HepG2 (cell line): ENCODE measurements around the gene FGF1. TPM values are rescaled to one million over a fixed set of nuclear protein-coding genes. Genes with fewer than 3 reads are reported as not detected.
A peak's percentile ranks its signal among the peaks of the same experiment; 100 is the strongest.

Experiments
- ARID4A ChIP-seq: sonication (generic); formaldehyde crosslinking; IDR thresholded peaks from 2 replicates; pipeline ENCODE4 v1.5.0; 2020; ENCODE audit warnings: mild to moderate bottlenecking, missing genetic modification reagents, borderline replicate concordance
- ATF2 ChIP-seq: sonication (generic); formaldehyde crosslinking; IDR thresholded peaks from 2 replicates; pipeline ENCODE4 v1.4.0; 2020; ENCODE audit warnings: missing genetic modification reagents
- CSRNP1 ChIP-seq: sonication (generic); formaldehyde crosslinking; IDR thresholded peaks from 2 replicates; pipeline ENCODE4 v1.8.1; 2023; ENCODE audit warnings: mild to moderate bottlenecking, missing genetic modification reagents
- DNMT3B ChIP-seq: conservative IDR thresholded peaks from 2 replicates; pipeline ENCODE4 v1.6.1; 2016; ENCODE audit warnings: missing biosample characterization, control low read depth
- GATAD2A ChIP-seq: IDR thresholded peaks from 2 replicates; pipeline ENCODE4 v1.6.1; 2016
- GTF3A ChIP-seq: sonication (generic); formaldehyde crosslinking; conservative IDR thresholded peaks from 2 replicates; pipeline ENCODE4 v1.4.0; 2020; ENCODE audit warnings: mild to moderate bottlenecking, missing genetic modification reagents
- HDAC1 ChIP-seq: sonication (generic); formaldehyde crosslinking; IDR thresholded peaks from 2 replicates; pipeline ENCODE4 v1.5.1; 2020; ENCODE audit warnings: mild to moderate bottlenecking, missing genetic modification reagents
- ISX ChIP-seq: sonication (generic); formaldehyde crosslinking; conservative IDR thresholded peaks from 2 replicates; pipeline ENCODE4 v1.5.0; 2020; ENCODE audit warnings: missing genetic modification reagents
- PCBP1 ChIP-seq: fragments of 200-400 bp; formaldehyde crosslinking; IDR thresholded peaks from 2 replicates; pipeline ENCODE4 v1.6.1; 2017; ENCODE audit warnings: mild to moderate bottlenecking, low read depth, low read length, borderline replicate concordance
- PRDM10 ChIP-seq: sonication (generic); formaldehyde crosslinking; IDR thresholded peaks from 2 replicates; pipeline ENCODE4 v1.4.0; 2020; ENCODE audit warnings: low read depth, missing genetic modification reagents
- SATB2 ChIP-seq: sonication (generic); formaldehyde crosslinking; IDR thresholded peaks from 2 replicates; pipeline ENCODE4 v1.5.0; 2020; ENCODE audit warnings: missing genetic modification reagents
- ZEB1 ChIP-seq: IDR thresholded peaks from 2 replicates; pipeline ENCODE4 v1.6.1; 2012; ENCODE audit warnings: mild to moderate bottlenecking, low read depth, inconsistent platforms; ENCODE audit not compliant: insufficient replicate concordance
- ZNF205 ChIP-seq: IDR thresholded peaks from 2 replicates; pipeline ENCODE4 v1.6.1; 2018; ENCODE audit warnings: missing biosample characterization, missing genetic modification reagents
- ZNF264 ChIP-seq: sonication (generic); formaldehyde crosslinking; IDR thresholded peaks from 2 replicates; pipeline ENCODE4 v1.4.0; 2020; ENCODE audit warnings: missing genetic modification reagents
- ZNF644 ChIP-seq: IDR thresholded peaks from 2 replicates; pipeline ENCODE4 v1.6.1; 2016; ENCODE audit warnings: low read depth
- ZNF883 ChIP-seq: sonication (generic); formaldehyde crosslinking; IDR thresholded peaks from 2 replicates; pipeline ENCODE4 v1.5.1; 2020; ENCODE audit warnings: mild to moderate bottlenecking, missing genetic modification reagents; ENCODE audit errors: not compliant biosample characterization
- polyA plus RNA-seq, 8 experiments: library from polyadenylated mRNA; depleted of rRNA in 3 of 8; stranded (reverse) in 7 of 8; unstranded in 1 of 8; fragments of >200 nt; fragmentation: Illumina TruSeq in 4 of 8; extraction: Trizol in 4 of 8; gene quantifications; 2 replicates each; pipeline versions ENCODE4 v1.2.1 to v1.2.3, GENCODE V29; 2011 to 2016; ENCODE audit warnings: low read depth in 4 of 8, missing spikeins in 1 of 8, mixed read lengths in 1 of 8; ENCODE audit not compliant: insufficient read depth in 1 of 8
- total RNA-seq, 5 experiments: library from RNA; depleted of rRNA; stranded (reverse); fragments of >200 nt; fragmentation: Illumina TruSeq; extraction: Trizol; gene quantifications; 2 replicates each; pipeline ENCODE4 v1.2.3, GENCODE V29; 2016; ENCODE audit warnings: low read depth in 1 of 5
- TF ChIP-seq, protein P1 (sequence below): sonication (generic); formaldehyde crosslinking; IDR thresholded peaks from 2 replicates; pipeline ENCODE4 v1.5.0; 2020; ENCODE audit warnings: missing genetic modification reagents, mild to moderate bottlenecking, borderline replicate concordance

The FGF1 gene
- total and polyA plus RNA-seq, 2 of the 13 experiments (the other 11 are each of a cell fraction or from before 2014, with no cell fraction given): not detected

- TF ChIP-seq ARID4A (CRISPR knock-in tag) (peak; percentile 4; the same call in 1 of the 2 replicates), ISX (CRISPR knock-in tag) (no peak), CSRNP1 (CRISPR knock-in tag) (peak; percentile 38; the same call in 1 of the 2 replicates), DNMT3B (0 out of 2 replicates have a peak, but pooled peaks have one; percentile 53), HDAC1 (CRISPR knock-in tag) (peak; percentile 47), PRDM10 (CRISPR knock-in tag) (0 out of 2 replicates have a peak, but pooled peaks have one; percentile 38), GTF3A (no peak), PCBP1 (no peak), ZEB1 (no peak), ATF2 (CRISPR knock-in tag) (peak; percentile 38; the same call in 1 of the 2 replicates), ZNF205 (CRISPR knock-in tag) (no peak), GATAD2A (CRISPR knock-in tag) (peak; percentile 31; the same call in 1 of the 2 replicates), SATB2 (CRISPR knock-in tag) (no peak), ZNF883 (peak; percentile 52), ZNF644 (CRISPR knock-in tag) (0 out of 2 replicates have a peak, but pooled peaks have one; percentile 21), ZNF264 (CRISPR knock-in tag) (no peak)
- TF ChIP-seq, protein P1, sequence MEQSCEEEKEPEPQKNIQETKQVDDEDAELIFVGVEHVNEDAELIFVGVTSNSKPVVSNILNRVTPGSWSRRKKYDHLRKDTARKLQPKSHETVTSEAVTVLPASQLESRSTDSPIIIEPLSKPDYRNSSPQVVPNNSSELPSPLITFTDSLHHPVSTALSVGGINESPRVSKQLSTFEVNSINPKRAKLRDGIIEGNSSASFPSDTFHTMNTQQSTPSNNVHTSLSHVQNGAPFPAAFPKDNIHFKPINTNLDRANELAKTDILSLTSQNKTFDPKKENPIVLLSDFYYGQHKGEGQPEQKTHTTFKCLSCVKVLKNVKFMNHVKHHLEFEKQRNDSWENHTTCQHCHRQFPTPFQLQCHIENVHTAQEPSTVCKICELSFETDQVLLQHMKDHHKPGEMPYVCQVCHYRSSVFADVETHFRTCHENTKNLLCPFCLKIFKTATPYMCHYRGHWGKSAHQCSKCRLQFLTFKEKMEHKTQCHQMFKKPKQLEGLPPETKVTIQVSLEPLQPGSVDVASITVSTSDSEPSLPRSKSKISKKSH (CRISPR knock-in tag): no peak
Observed at GRCh38 chr5:142713121-142713706, 27.3 kb upstream of the FGF1 start (continued).
